ENCODE measurements around the gene HMGXB3. TPM values are rescaled to one million over a fixed set of nuclear protein-coding genes. Genes with fewer than 3 reads are reported as not detected.
A peak's percentile ranks its signal among the peaks of the same experiment; 100 is the strongest.

Gene HMGXB3
- total RNA-seq, 1 experiment from 2014 or later = 43.8 TPM

- peaks cover 13% of the 10 kb centered on the region for H3K36me3 ChIP-seq (ENCODE audit: control insufficient read depth, insufficient read depth, low read length)
- no peaks in the 10 kb centered on the region for H3K27me3 Mint-ChIP-seq (ENCODE audit: insufficient read depth, unreplicated experiment)
- intact Hi-C loops (cut with micrococcal nuclease; ENCODE audit: unreplicated experiment) = no loop called here
- H3K4me1 Mint-ChIP-seq (ENCODE audit: low read depth, unreplicated experiment) = no peaks in the 10 kb centered on the region
- peaks cover 71% of the 10 kb centered on the region for H3K36me3 Mint-ChIP-seq (ENCODE audit: insufficient read depth, unreplicated experiment)
- 0 out of 2 replicates have a peak, but pooled peaks cover 3% of the 10 kb centered on the region for H3K4me1 ChIP-seq
- H3K4me3 Mint-ChIP-seq (ENCODE audit: unreplicated experiment) = no peak overlapping the region
- H3K9me3 ChIP-seq = no peaks in the 10 kb centered on the region
- POLR2A ChIA-PET = no interaction called here
- no peak overlapping the region for H3K27ac Mint-ChIP-seq (ENCODE audit: unreplicated experiment)
- no peak overlapping the region for H3K4me3 ChIP-seq (ENCODE audit: low read depth, low read length)
- no peaks in the 10 kb centered on the region for H3K9me3 Mint-ChIP-seq (ENCODE audit: unreplicated experiment)
- CTCF ChIA-PET = no interaction called here
- TF ChIP-seq, protein P1, sequence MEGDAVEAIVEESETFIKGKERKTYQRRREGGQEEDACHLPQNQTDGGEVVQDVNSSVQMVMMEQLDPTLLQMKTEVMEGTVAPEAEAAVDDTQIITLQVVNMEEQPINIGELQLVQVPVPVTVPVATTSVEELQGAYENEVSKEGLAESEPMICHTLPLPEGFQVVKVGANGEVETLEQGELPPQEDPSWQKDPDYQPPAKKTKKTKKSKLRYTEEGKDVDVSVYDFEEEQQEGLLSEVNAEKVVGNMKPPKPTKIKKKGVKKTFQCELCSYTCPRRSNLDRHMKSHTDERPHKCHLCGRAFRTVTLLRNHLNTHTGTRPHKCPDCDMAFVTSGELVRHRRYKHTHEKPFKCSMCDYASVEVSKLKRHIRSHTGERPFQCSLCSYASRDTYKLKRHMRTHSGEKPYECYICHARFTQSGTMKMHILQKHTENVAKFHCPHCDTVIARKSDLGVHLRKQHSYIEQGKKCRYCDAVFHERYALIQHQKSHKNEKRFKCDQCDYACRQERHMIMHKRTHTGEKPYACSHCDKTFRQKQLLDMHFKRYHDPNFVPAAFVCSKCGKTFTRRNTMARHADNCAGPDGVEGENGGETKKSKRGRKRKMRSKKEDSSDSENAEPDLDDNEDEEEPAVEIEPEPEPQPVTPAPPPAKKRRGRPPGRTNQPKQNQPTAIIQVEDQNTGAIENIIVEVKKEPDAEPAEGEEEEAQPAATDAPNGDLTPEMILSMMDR (IDR thresholded peaks at IDR 0.05; ENCODE audit: insufficient read depth in 1 of 2, low read depth in 1 of 2, low read length in 1 of 2, severe bottlenecking in 1 of 2, unreplicated experiment in 1 of 2) = no peak
- no peaks in the 10 kb centered on the region for H3K27me3 ChIP-seq (replicated peaks; ENCODE audit: control insufficient read depth, insufficient read depth, low read length)
- DNase-seq = peak; percentile 27 to 70
- BruUV-seq (replicated peaks) = no TSS peak
Measured at GRCh38 chr5:150036513-150036912, 36.0 kb downstream of the HMGXB3 start.

- DNase-seq = no peak
- peaks cover 73% of the 10 kb centered on the region for H3K36me3 Mint-ChIP-seq (ENCODE audit: insufficient read depth, unreplicated experiment)
- H3K27me3 ChIP-seq (replicated peaks; ENCODE audit: control insufficient read depth, insufficient read depth, low read length) = no peaks in the 10 kb centered on the region
- TF ChIP-seq, protein P1 (IDR thresholded peaks at IDR 0.05; ENCODE audit: insufficient read depth in 1 of 2, low read depth in 1 of 2, low read length in 1 of 2, severe bottlenecking in 1 of 2, unreplicated experiment in 1 of 2) = no peak
- intact Hi-C loops (cut with micrococcal nuclease; ENCODE audit: unreplicated experiment) = no loop called here
- H3K4me3 ChIP-seq (ENCODE audit: low read depth, low read length) = no peak overlapping the region
- ChIA-PET CTCF (no interaction called here), POLR2A (no interaction called here)
- H3K27me3 Mint-ChIP-seq (ENCODE audit: insufficient read depth, unreplicated experiment) = no peaks in the 10 kb centered on the region
- H3K4me1 Mint-ChIP-seq (ENCODE audit: low read depth, unreplicated experiment) = no peaks in the 10 kb centered on the region
- H3K36me3 ChIP-seq (ENCODE audit: control insufficient read depth, insufficient read depth, low read length) = peaks cover 16% of the 10 kb centered on the region
- no peaks in the 10 kb centered on the region for H3K9me3 ChIP-seq
- BruUV-seq (replicated peaks) = no TSS peak
- H3K9me3 Mint-ChIP-seq (ENCODE audit: unreplicated experiment) = no peaks in the 10 kb centered on the region
- H3K4me3 Mint-ChIP-seq (ENCODE audit: unreplicated experiment) = no peak overlapping the region
- no peak overlapping the region for H3K27ac Mint-ChIP-seq (ENCODE audit: unreplicated experiment)
- H3K4me1 ChIP-seq = 0 out of 2 replicates have a peak, but pooled peaks cover 3% of the 10 kb centered on the region
Measured at GRCh38 chr5:150038547-150038946, 38.0 kb downstream of the HMGXB3 start.

DNA sequence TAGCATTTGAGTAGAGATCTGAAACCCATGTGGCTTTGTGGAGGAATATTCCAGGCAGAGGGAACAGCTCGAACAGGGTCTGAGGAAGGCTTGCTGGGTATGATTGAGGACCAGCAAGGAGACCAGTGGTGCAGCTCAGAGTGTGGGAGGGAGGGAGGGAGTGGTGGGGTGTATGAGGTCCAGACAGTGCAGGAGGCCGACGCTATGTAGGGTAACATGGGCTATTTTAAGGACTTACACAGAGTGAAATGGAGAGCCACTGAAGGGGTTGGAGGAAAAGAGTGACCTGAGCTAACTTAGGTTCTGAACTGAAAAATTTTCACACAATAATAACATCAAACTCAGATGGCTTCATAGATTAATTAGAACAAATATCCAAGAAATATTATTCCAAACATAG lies 41.9 kb downstream of the HMGXB3 start:
- Histone ChIP-seq H3K27me3 (replicated peaks; ENCODE audit: control insufficient read depth, insufficient read depth, low read length) (no peaks in the 10 kb centered on the region), H3K9me3 (no peaks in the 10 kb centered on the region), H3K36me3 (ENCODE audit: control insufficient read depth, insufficient read depth, low read length) (peaks cover 17% of the 10 kb centered on the region), H3K4me3 (ENCODE audit: low read depth, low read length) (no peak overlapping the region), H3K4me1 (no peaks in the 10 kb centered on the region)
- Mint-ChIP-seq H3K4me3 (ENCODE audit: unreplicated experiment) (no peak overlapping the region), H3K9me3 (ENCODE audit: unreplicated experiment) (no peaks in the 10 kb centered on the region), H3K27ac (ENCODE audit: unreplicated experiment) (no peak overlapping the region), H3K36me3 (ENCODE audit: insufficient read depth, unreplicated experiment) (peaks cover 58% of the 10 kb centered on the region), H3K27me3 (ENCODE audit: insufficient read depth, unreplicated experiment) (no peaks in the 10 kb centered on the region), H3K4me1 (ENCODE audit: low read depth, unreplicated experiment) (no peaks in the 10 kb centered on the region)
- POLR2A ChIA-PET = no interaction called here
- TF ChIP-seq, protein P1 (IDR thresholded peaks at IDR 0.05; ENCODE audit: insufficient read depth in 1 of 2, low read depth in 1 of 2, low read length in 1 of 2, severe bottlenecking in 1 of 2, unreplicated experiment in 1 of 2) = no peak
- DNase-seq = no peak
- BruUV-seq (replicated peaks) = no TSS peak
- intact Hi-C loops (cut with micrococcal nuclease; ENCODE audit: unreplicated experiment) = no loop called here
- CTCF ChIA-PET = no interaction called here
